ENCODE results near the gene CACNA2D4. TPM values are rescaled to one million over a fixed set of nuclear protein-coding genes. Genes with fewer than 3 reads are reported as not detected.

Gene CACNA2D4
- total and polyA plus RNA-seq, 2 of the 13 experiments (the other 11 are each of a cell fraction or from before 2014, with no cell fraction given): 14.2 to 136 TPM

- TF ChIP-seq BCL3 (CRISPR knock-in tag; IDR thresholded peaks at IDR 0.05): no peak
These were observed 63.2 kb downstream of the CACNA2D4 start (continued) for GRCh38 chr12:1855241-1855640.

- peaks cover 2 to 34% of the 10 kb centered on the region in 2 experiments; a peak in 3 of 5 replicates for H3K27me3 ChIP-seq (ENCODE audit: control insufficient read depth in 1 of 2, insufficient read depth in 2 of 2, low read length in 2 of 2)
- no peak for TF ChIP-seq ZNF432 (CRISPR knock-in tag; IDR thresholded peaks at IDR 0.05; ENCODE audit: borderline replicate concordance)
- TF ChIP-seq NAIF1 (CRISPR knock-in tag; IDR thresholded peaks at IDR 0.05; ENCODE audit: borderline replicate concordance): no peak
- TF ChIP-seq ZNF773 (CRISPR knock-in tag; IDR thresholded peaks at IDR 0.05; ENCODE audit: borderline replicate concordance): no peak
- TF ChIP-seq ZNF646 (CRISPR knock-in tag; IDR thresholded peaks at IDR 0.05): no peak
- TF ChIP-seq MED1 (CRISPR knock-in tag; IDR thresholded peaks at IDR 0.05): no peak
- no peak for TF ChIP-seq ZNF776 (CRISPR knock-in tag; IDR thresholded peaks at IDR 0.05)
- TF ChIP-seq ADNP (CRISPR knock-in tag; IDR thresholded peaks at IDR 0.05): no peak
- no peak for TF ChIP-seq ZNF720 (CRISPR knock-in tag; IDR thresholded peaks at IDR 0.05)
- no peak for TF ChIP-seq IKZF1 (IDR thresholded peaks at IDR 0.05)
- no peak for TF ChIP-seq PHF20 (CRISPR knock-in tag; IDR thresholded peaks at IDR 0.05)
- no peak for TF ChIP-seq ZNF781 (CRISPR knock-in tag; IDR thresholded peaks at IDR 0.05; ENCODE audit: borderline replicate concordance, not compliant biosample characterization)
These were observed 64.7 kb downstream of the CACNA2D4 start for GRCh38 chr12:1853716-1854115.

More at GRCh38 chr12:1853716-1854115, 64.7 kb downstream of the CACNA2D4 start:
- no TSS peak for BruUV-seq (replicated peaks)
- Histone ChIP-seq H4K20me1 (ENCODE audit: insufficient read depth, low read length) (no peaks in the 10 kb centered on the region), H3K9me3 (ENCODE audit: low read length) (no peaks in the 10 kb centered on the region), H3K36me3 (replicated peaks in 1 of 2; ENCODE audit: control insufficient read depth in 1 of 2, insufficient read depth in 2 of 2, low read length in 2 of 2) (no peaks in the 10 kb centered on the region), H3K27ac (ENCODE audit: extremely low read length, insufficient read depth, low read length) (no peak overlapping the region), H3K9ac (ENCODE audit: insufficient read depth, low read depth, low read length) (no peak overlapping the region), H3K4me1 (ENCODE audit: insufficient read depth, low read length) (0 out of 2 replicates have a peak, but pooled peaks cover 3% of the 10 kb centered on the region), H3K4me2 (ENCODE audit: low read depth, low read length) (no peak overlapping the region), H3K79me2 (ENCODE audit: insufficient read depth, low read length) (no peaks in the 10 kb centered on the region), H2AFZ (ENCODE audit: low read length) (no peak overlapping the region), H3K4me3 (replicated peaks in 1 of 3; ENCODE audit: insufficient read depth in 1 of 3, low read depth in 2 of 3, low read length in 3 of 3) (no peak overlapping the region)
- ChIA-PET CTCF (ENCODE audit: low intra/inter-chr PET ratio, low total read pairs) (no interaction called here), POLR2A (no interaction called here)
- no peak for FAIRE-seq
- in situ Hi-C loops (cut with HindIII; ENCODE audit: extremely low pct_ligation_motif_present, low pct_unique_long_range_greater_than_20kb) (no loop called here), intact Hi-C loops (cut with micrococcal nuclease; ENCODE audit: unreplicated experiment) (no loop called here)
- 16% methylated on average over 7 of the region's 8 CpGs for WGBS (ENCODE audit: low lambda C conversion rate)
- ATAC-seq: no peak
- no peak for DNase-seq (ENCODE audit: low spot score)
